Measurements from ENCODE around the gene DAPP1. TPM values are rescaled to one million over a fixed set of nuclear protein-coding genes. Genes with fewer than 3 reads are reported as not detected.
A peak's percentile ranks its signal among the peaks of the same experiment; 100 is the strongest.

DAPP1 gene
- total and polyA plus RNA-seq, 2 of the 4 experiments (the other 2 are of a cell fraction) = not detected

GRCh38 chr4:99894998-99895397 is 78.4 kb downstream of the DAPP1 start:
- peak overlapping the region; percentile 100 for H3K4me2 ChIP-seq (ENCODE audit: low read depth, low read length)
- 100% methylated on average over 1 of the region's 16 CpGs; no CpG with 5 or more reads in 1 of the 2 experiments for WGBS, 2 experiments (ENCODE audit: extremely low coverage in 2 of 2, insufficient read length in 1 of 2)
- H3K9ac ChIP-seq (ENCODE audit: low read depth, low read length) = peak overlapping the region; percentile 90
- dilution Hi-C loops (cut with HindIII; ENCODE audit: low sequenced_read_pairs, unreplicated experiment) = no loop called here
- no peaks in the 10 kb centered on the region; the same call in 1 of the 2 replicates for H4K20me1 ChIP-seq (ENCODE audit: insufficient read depth, low read length)
- H3K14ac ChIP-seq (replicated peaks; ENCODE audit: low read depth, low read length) = no peak overlapping the region
- no peaks in the 10 kb centered on the region for H3K9me3 ChIP-seq (ENCODE audit: control insufficient read depth, insufficient read depth, low read length)
- H3K9me1 ChIP-seq (ENCODE audit: insufficient read depth, low read length) = no peaks in the 10 kb centered on the region
- ChIA-PET CTCF (no interaction called here), POLR2A (ENCODE audit: unreplicated experiment) (interaction anchor here (1.2 kb wide), 1 partner anchor 52 kb away, joined by 3 read pairs; the partner anchor contains the start of gene DNAJB14)
- H2BK120ac ChIP-seq (ENCODE audit: low read depth, low read length) = no peak overlapping the region
- no peaks in the 10 kb centered on the region for H3K27me3 ChIP-seq (ENCODE audit: control insufficient read depth, insufficient read depth, low read length)
- no peak overlapping the region for H2BK20ac ChIP-seq (ENCODE audit: low read depth, low read length)
- H3K23ac ChIP-seq (ENCODE audit: low read depth, low read length) = no peak overlapping the region
- peak overlapping the region; percentile 75; the same call in 1 of the 2 replicates for H3K27ac ChIP-seq (ENCODE audit: insufficient read depth, low read length)
- no TSS peak for BruUV-seq (replicated peaks)
- no peak overlapping the region for H3K56ac ChIP-seq (ENCODE audit: extremely low read depth, insufficient read depth, low read length)
- peaks cover 4% of the 10 kb centered on the region for H3K4me1 ChIP-seq (ENCODE audit: control insufficient read depth, insufficient read depth, low read length)
- no peak overlapping the region for H3K18ac ChIP-seq (ENCODE audit: low read depth, low read length)
- peak overlapping the region; percentile 99 for H4K5ac ChIP-seq (ENCODE audit: low read depth, low read length)
- no peak overlapping the region for H2AFZ ChIP-seq (replicated peaks; ENCODE audit: low read length, poor library complexity)
- H3K4me3 ChIP-seq (ENCODE audit: insufficient read depth, low read depth, low read length) = peak overlapping the region; percentile 99; the same call in 1 of the 2 replicates
- no peak overlapping the region for H2BK5ac ChIP-seq (ENCODE audit: low read depth, low read length, poor library complexity, severe bottlenecking)
- H2BK15ac ChIP-seq (ENCODE audit: low read depth, low read length) = no peak overlapping the region
- peak overlapping the region; percentile 61 for H3K4ac ChIP-seq (ENCODE audit: low read depth, low read length)
- no peak for ATAC-seq (ENCODE audit: low read depth)
- H3K79me1 ChIP-seq (ENCODE audit: low read depth in 1 of 2, low read length in 2 of 2) = peaks cover 4 to 21% of the 10 kb centered on the region in 2 experiments
- no peak overlapping the region for H2AK5ac ChIP-seq (ENCODE audit: low read depth, low read length)
- H4K91ac ChIP-seq (ENCODE audit: insufficient read depth, low read depth, low read length) = peak overlapping the region; percentile 74
- DNase-seq = no peak
- H4K8ac ChIP-seq (ENCODE audit: low read depth in 2 of 2, low read length in 2 of 2) = peak overlapping the region; percentile 83 to 94
- in situ Hi-C loops (cut with MboI; ENCODE audit: low sequenced_read_pairs) = no loop called here
- TF ChIP-seq RAD21 (IDR thresholded peaks at IDR 0.05; ENCODE audit: low read length) = no peak
- no peak for TF ChIP-seq MAZ (IDR thresholded peaks at IDR 0.05; ENCODE audit: borderline replicate concordance, low read depth, low read length)
- no peak for TF ChIP-seq SMC3 (IDR thresholded peaks at IDR 0.05; ENCODE audit: low read depth, low read length)
- no peak for TF ChIP-seq POLR2A (IDR thresholded peaks at IDR 0.05; ENCODE audit: low read depth, low read length)
- TF ChIP-seq, protein P1, sequence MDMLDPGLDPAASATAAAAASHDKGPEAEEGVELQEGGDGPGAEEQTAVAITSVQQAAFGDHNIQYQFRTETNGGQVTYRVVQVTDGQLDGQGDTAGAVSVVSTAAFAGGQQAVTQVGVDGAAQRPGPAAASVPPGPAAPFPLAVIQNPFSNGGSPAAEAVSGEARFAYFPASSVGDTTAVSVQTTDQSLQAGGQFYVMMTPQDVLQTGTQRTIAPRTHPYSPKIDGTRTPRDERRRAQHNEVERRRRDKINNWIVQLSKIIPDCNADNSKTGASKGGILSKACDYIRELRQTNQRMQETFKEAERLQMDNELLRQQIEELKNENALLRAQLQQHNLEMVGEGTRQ (IDR thresholded peaks at IDR 0.05; ENCODE audit: low read depth, low read length) = no peak
- no peak for TF ChIP-seq NFE2L2 (IDR thresholded peaks at IDR 0.05; ENCODE audit: low read depth, low read length)
- no peak for TF ChIP-seq CHD1 (IDR thresholded peaks at IDR 0.05; ENCODE audit: low read depth, low read length)
- TF ChIP-seq RCOR1 (IDR thresholded peaks at IDR 0.05; ENCODE audit: insufficient replicate concordance, low read length) = no peak
- TF ChIP-seq FOS (IDR thresholded peaks at IDR 0.05; ENCODE audit: low read depth, low read length) = no peak
- TF ChIP-seq, protein P2, sequence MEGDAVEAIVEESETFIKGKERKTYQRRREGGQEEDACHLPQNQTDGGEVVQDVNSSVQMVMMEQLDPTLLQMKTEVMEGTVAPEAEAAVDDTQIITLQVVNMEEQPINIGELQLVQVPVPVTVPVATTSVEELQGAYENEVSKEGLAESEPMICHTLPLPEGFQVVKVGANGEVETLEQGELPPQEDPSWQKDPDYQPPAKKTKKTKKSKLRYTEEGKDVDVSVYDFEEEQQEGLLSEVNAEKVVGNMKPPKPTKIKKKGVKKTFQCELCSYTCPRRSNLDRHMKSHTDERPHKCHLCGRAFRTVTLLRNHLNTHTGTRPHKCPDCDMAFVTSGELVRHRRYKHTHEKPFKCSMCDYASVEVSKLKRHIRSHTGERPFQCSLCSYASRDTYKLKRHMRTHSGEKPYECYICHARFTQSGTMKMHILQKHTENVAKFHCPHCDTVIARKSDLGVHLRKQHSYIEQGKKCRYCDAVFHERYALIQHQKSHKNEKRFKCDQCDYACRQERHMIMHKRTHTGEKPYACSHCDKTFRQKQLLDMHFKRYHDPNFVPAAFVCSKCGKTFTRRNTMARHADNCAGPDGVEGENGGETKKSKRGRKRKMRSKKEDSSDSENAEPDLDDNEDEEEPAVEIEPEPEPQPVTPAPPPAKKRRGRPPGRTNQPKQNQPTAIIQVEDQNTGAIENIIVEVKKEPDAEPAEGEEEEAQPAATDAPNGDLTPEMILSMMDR (conservative IDR thresholded peaks at IDR 0.05; ENCODE audit: low read depth, low read length) = no peak
- H3K36me3 ChIP-seq (ENCODE audit: control insufficient read depth, insufficient read depth, low read length) = no peaks in the 10 kb centered on the region; the same call in 1 of the 2 replicates
- no peak overlapping the region for H2AK9ac ChIP-seq (replicated peaks; ENCODE audit: low read depth, low read length, poor library complexity)
- intact Hi-C loops (cut with micrococcal nuclease) = loop anchor here (2.0 to 5.0 kb wide), 3 partner anchors 54 to 332 kb away; no protein-coding TSS in a partner anchor
